BLaER1 (cell line): ENCODE results near the gene RSAD1.

ENCODE experiments used
- H3K27ac ChIP-seq: shearing (Covaris generic); formaldehyde crosslinking; 2 replicates; pipeline ENCODE4 v1.8.1; 2022
- H3K27me3 ChIP-seq: shearing (Covaris generic); formaldehyde crosslinking; 2 replicates; pipeline ENCODE4 v1.8.1; 2022
- H3K36me3 ChIP-seq: shearing (Covaris generic); formaldehyde crosslinking; 2 replicates; pipeline ENCODE4 v1.8.1; 2022
- H3K4me1 ChIP-seq: shearing (Covaris generic); formaldehyde crosslinking; 2 replicates; pipeline ENCODE4 v1.8.1; 2022
- H3K4me2 ChIP-seq: shearing (Covaris generic); formaldehyde crosslinking; 2 replicates; pipeline ENCODE4 v1.8.1; 2022
- H3K4me3 ChIP-seq: shearing (Covaris generic); formaldehyde crosslinking; 2 replicates; pipeline ENCODE4 v1.8.1; 2022
- H3K9ac ChIP-seq: shearing (Covaris generic); formaldehyde crosslinking; 2 replicates; pipeline ENCODE4 v1.8.1; 2022
- H3K9me3 ChIP-seq: shearing (Covaris generic); formaldehyde crosslinking; 2 replicates; pipeline ENCODE4 v1.8.1; 2022
- H4K20me1 ChIP-seq: shearing (Covaris generic); formaldehyde crosslinking; 2 replicates; pipeline ENCODE4 v1.8.1; 2022
- Cebpa-rat ChIP-seq: shearing (Covaris generic); IDR thresholded peaks from 2 replicates; pipeline ENCODE4 v1.8.1; 2022

RSAD1 gene

DNA sequence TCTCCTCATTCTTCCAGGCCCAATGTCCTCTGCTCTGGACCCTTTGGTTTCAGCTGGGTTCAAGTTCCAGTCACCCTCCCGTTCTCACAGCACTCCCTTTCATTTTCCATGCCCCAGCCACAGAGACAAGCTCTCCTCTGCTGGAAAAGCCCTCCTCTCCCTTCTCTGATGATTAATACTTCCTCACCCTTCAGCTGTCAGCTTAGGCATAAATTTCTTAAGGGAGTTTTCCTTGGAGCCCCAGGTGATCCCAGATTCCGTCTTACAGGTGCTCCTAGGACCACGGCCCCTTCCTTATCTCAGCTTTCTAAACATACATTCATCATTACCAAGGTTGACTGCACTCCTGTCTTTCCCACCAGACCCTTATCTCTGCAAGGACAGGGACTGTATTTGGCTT, 20.4 kb upstream of the RSAD1 start:
- Histone ChIP-seq H4K20me1 (no peaks in the 10 kb centered on the region), H3K9me3 (no peaks in the 10 kb centered on the region), H3K27me3 (no peaks in the 10 kb centered on the region), H3K4me3 (no peak overlapping the region), H3K9ac (no peak overlapping the region), H3K4me2 (peak overlapping the region; percentile 51; the same call in 1 of the 2 replicates), H3K36me3 (peaks cover 12% of the 10 kb centered on the region; the same call in 1 of the 2 replicates), H3K27ac (no peak overlapping the region), H3K4me1 (peaks cover 30% of the 10 kb centered on the region)
- TF ChIP-seq Cebpa-rat: no peak

DNA sequence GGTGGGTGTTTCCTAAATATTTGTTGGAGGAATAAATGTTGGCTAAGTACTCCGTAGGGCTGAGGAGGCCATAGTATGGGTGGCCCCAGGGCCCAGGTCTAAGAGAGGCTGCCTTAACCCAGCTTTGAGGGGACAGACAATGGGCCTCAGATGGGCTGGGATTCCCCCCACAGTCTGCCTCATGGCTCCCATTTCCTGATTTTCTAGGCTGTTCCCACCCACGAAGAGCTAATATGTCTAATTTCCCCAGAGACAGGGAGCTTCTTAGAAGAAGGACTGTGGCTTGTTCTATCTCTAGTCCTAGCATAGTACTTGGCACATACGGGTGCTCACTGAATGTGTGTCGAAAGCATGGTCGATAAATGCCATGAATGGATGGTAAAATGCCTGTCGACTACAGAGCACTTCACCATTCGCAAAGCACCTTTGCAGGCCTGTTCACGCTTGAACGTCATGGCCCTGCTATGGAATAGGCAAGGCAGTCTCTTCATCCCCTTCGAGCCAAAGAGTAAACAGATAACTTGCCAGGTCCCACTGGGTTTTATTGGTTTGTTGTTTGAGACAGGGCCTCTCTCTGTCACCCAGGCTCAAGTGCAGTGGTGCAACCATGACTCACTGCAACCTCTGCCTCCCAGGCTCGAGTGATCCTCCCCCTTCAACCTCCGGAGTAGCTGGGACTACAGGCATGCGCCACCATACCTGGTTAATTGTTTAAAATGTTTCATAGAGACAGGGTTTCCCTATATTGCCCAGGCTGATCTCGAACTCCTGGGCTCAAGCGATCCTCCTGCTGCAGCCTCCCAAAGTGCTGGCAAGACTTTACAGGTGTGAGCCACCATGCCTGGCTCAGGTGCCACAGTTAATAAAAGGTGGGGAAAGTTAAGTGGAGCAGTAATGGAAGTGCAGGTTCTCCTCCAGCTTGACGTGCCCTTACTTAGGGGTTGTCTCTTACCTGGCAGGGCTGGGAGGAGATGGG, 19.7 kb upstream of the RSAD1 start:
- H3K9ac ChIP-seq: no peak overlapping the region
- H3K4me2 ChIP-seq: peak overlapping the region; percentile 51
- H3K9me3 ChIP-seq: no peaks in the 10 kb centered on the region
- H3K36me3 ChIP-seq: peaks cover 12% of the 10 kb centered on the region; the same call in 1 of the 2 replicates
- H3K27ac ChIP-seq: no peak overlapping the region
- H3K4me3 ChIP-seq: no peak overlapping the region
- no peaks in the 10 kb centered on the region for H4K20me1 ChIP-seq
- no peak for TF ChIP-seq Cebpa-rat
- H3K4me1 ChIP-seq: peaks cover 23% of the 10 kb centered on the region
- H3K27me3 ChIP-seq: no peaks in the 10 kb centered on the region

DNA sequence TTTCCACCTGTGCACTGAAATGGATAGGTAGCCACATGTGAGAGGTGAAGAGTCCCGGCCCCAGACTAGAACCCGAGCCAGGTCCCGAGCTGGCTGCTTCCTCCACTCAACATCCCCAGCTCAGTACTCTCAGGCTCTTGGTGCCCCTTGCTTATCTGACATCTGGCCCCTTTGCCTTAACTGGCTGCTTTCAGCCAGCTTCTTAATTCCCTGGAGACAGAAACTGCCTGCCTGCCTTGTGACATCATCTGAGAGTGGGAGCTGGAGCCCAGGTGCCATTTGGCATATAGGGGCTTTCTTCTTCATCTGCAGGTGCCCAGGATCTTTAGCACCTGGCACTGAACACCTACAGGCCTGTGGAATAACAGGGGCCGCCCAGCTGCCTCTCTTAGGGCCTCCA, 18.9 kb upstream of the RSAD1 start:
- no peak for TF ChIP-seq Cebpa-rat
- H3K27me3 ChIP-seq: no peaks in the 10 kb centered on the region
- H3K9ac ChIP-seq: no peak overlapping the region
- H3K4me3 ChIP-seq: no peak overlapping the region
- peaks cover 12% of the 10 kb centered on the region; the same call in 1 of the 2 replicates for H3K36me3 ChIP-seq
- H4K20me1 ChIP-seq: no peaks in the 10 kb centered on the region
- no peaks in the 10 kb centered on the region for H3K9me3 ChIP-seq
- peaks cover 20% of the 10 kb centered on the region for H3K4me1 ChIP-seq
- peak overlapping the region; percentile 51 for H3K4me2 ChIP-seq
- H3K27ac ChIP-seq: peak overlapping the region; percentile 33; the same call in 1 of the 2 replicates

DNA sequence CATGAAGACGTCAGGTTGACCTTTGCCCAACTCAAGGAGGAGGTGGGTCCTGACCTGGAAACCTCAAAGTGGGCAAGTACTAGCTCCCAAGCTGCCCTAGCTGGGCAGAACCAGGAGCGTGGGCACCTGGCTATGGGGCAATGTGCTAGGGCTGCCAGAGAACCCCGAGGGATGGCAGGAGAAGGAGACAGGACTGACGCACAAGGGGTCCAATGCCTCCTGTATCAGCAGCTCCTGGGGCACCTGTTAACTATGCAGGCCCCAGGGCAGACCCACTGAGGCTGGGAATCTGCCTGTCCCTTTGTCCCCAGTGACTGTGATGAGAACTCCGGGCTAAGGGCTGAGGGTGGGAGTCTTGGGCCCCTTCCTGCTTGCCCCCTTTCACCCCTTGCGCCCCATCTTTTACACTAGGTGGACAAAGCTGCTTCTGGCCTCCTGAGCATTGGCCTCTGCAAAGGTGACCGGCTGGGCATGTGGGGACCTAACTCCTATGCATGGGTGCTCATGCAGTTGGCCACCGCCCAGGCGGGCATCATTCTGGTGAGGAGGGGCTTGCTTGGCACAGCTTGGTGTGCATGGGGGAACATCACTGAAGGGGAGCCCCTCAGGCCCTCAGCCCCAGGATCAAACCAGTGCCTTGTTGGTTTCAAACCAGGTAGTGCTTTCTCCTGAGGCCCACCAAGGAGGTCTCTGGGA, 17.7 kb upstream of the RSAD1 start:
- H3K4me1 ChIP-seq: peaks cover 20% of the 10 kb centered on the region
- H3K9me3 ChIP-seq: no peaks in the 10 kb centered on the region
- H3K27ac ChIP-seq: no peak overlapping the region
- no peak overlapping the region for H3K9ac ChIP-seq
- H3K4me2 ChIP-seq: no peak overlapping the region
- peaks cover 12% of the 10 kb centered on the region; the same call in 1 of the 2 replicates for H3K36me3 ChIP-seq
- no peak overlapping the region for H3K4me3 ChIP-seq
- no peaks in the 10 kb centered on the region for H3K27me3 ChIP-seq
- H4K20me1 ChIP-seq: no peaks in the 10 kb centered on the region
- TF ChIP-seq Cebpa-rat: no peak

DNA sequence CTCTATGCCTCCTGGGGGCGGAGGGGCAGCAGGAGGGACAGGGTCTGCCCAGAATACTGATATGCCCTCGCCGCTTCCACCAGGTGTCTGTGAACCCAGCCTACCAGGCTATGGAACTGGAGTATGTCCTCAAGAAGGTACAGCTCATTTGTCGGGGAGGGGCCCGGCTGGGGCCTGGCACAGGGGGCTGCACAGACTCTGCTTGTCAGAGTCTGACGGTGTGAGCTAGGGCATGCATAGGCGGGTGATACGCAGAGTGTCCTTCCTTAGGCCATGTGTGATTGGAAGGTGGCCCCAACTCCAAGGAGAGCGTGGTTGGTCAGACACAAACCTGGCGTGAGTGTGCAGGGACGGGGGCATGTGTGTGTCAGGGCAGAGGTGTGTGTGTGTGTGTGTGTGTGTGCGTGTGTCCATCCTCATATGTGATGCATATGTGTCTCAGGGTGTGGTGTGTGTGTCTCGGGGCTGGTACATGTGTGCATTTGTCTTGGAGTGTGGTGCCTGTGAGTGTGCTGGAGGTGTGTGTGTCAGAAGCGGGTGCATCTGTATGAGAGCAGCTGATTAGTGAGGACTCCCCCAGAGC, 17.0 kb upstream of the RSAD1 start:
- H3K27me3 ChIP-seq: no peaks in the 10 kb centered on the region
- H3K27ac ChIP-seq: no peak overlapping the region
- no peak for TF ChIP-seq Cebpa-rat
- H3K4me2 ChIP-seq: no peak overlapping the region
- H3K36me3 ChIP-seq: peaks cover 5% of the 10 kb centered on the region; the same call in 1 of the 2 replicates
- no peaks in the 10 kb centered on the region for H3K9me3 ChIP-seq
- H4K20me1 ChIP-seq: no peaks in the 10 kb centered on the region
- peaks cover 20% of the 10 kb centered on the region for H3K4me1 ChIP-seq
- H3K4me3 ChIP-seq: no peak overlapping the region
- H3K9ac ChIP-seq: no peak overlapping the region

DNA sequence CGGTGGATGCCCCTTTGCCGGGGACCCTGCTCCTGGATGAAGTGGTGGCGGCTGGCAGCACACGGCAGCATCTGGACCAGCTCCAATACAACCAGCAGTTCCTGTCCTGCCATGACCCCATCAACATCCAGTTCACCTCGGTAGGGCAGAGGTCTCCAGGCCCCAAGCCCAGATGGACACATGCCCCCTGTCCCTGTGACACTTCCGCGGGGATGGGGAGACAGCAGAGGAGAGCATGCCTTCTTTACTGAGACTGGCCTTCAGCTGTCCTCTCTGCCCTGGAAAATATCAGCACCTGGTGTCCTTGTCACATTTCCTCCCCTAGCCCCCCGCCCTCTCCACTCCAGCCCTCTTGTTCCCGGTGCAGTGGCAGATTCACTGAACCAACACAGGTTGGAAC, 16.2 kb upstream of the RSAD1 start:
- peaks cover 20% of the 10 kb centered on the region for H3K4me1 ChIP-seq
- H3K9ac ChIP-seq: no peak overlapping the region
- H3K9me3 ChIP-seq: no peaks in the 10 kb centered on the region
- no peak overlapping the region for H3K4me2 ChIP-seq
- no peak overlapping the region for H3K27ac ChIP-seq
- no peak overlapping the region for H3K4me3 ChIP-seq
- H3K36me3 ChIP-seq: peaks cover 5% of the 10 kb centered on the region; the same call in 1 of the 2 replicates
- H3K27me3 ChIP-seq: no peaks in the 10 kb centered on the region
- TF ChIP-seq Cebpa-rat: no peak
- H4K20me1 ChIP-seq: no peaks in the 10 kb centered on the region

DNA sequence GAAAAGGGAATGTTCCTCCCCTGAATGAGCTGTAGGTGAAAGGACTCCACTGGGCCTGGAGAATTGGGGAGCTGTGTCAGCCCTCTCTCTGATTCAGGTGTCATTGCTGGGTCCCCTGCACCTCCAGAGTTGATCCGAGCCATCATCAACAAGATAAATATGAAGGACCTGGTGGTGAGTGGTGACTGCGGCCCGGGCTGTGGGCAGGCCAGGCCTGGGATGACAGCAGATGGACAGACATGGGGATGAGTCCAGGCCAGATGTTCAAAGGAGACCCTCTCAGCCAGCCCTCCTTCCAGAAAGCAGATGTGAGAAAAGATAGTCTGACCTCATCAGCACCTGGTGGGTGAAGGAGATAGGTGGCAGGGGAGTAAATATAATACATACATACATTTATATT, 14.5 kb upstream of the RSAD1 start:
- H3K4me2 ChIP-seq: no peak overlapping the region
- H3K27me3 ChIP-seq: peaks cover 17% of the 10 kb centered on the region
- H3K27ac ChIP-seq: no peak overlapping the region
- no peaks in the 10 kb centered on the region for H4K20me1 ChIP-seq
- no peaks in the 10 kb centered on the region for H3K9me3 ChIP-seq
- H3K36me3 ChIP-seq: peaks cover 5% of the 10 kb centered on the region; the same call in 1 of the 2 replicates
- no peak overlapping the region for H3K4me3 ChIP-seq
- no peak for TF ChIP-seq Cebpa-rat
- H3K4me1 ChIP-seq: peaks cover 12% of the 10 kb centered on the region
- no peak overlapping the region for H3K9ac ChIP-seq

DNA sequence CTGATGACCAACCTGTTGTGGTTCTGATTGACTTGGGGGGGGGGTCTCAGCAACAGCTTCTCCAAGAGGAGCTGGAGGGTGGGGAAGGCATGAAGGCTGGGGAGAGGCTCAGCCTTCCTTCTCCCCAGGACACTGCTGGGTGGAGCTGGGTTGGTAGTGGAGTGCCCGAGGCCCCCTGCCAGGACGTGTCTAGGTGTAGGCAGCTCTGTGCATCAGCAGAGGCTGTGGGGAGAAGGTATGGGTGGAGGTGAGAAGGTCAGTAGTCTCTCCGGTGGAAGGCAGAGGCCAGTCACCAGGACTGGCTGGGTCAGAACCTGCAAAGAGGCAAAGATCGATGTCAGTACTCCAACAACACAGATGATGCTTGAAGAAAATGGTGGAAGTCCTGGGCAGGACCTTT, 13.9 kb upstream of the RSAD1 start:
- peaks cover 5% of the 10 kb centered on the region; the same call in 1 of the 2 replicates for H3K36me3 ChIP-seq
- no peak overlapping the region for H3K4me3 ChIP-seq
- no peak for TF ChIP-seq Cebpa-rat
- H3K4me1 ChIP-seq: peaks cover 5% of the 10 kb centered on the region
- H3K27me3 ChIP-seq: peaks cover 23% of the 10 kb centered on the region
- H3K9ac ChIP-seq: no peak overlapping the region
- H3K9me3 ChIP-seq: no peaks in the 10 kb centered on the region
- no peak overlapping the region for H3K4me2 ChIP-seq
- no peaks in the 10 kb centered on the region for H4K20me1 ChIP-seq
- no peak overlapping the region for H3K27ac ChIP-seq

DNA sequence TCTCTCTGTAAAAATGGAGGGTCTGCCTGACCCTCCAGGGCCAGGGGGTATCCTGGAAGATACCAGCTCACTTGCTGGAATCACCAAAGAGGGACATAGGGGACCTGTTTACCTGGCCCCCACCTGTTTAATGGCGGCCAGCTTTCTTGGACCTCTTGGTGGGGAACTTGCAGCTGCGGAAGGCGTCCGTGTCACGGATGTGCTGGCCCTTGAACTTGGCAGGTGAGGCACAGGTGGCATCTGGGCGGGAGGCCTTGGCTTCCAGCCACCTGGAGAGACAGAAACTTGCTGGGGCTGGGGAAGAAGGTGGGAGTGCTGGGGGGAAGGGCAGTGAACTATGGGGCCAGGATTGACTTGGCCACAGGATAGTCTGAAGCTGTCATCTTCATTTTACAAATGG, 13.5 kb upstream of the RSAD1 start:
- H3K27me3 ChIP-seq: peaks cover 27% of the 10 kb centered on the region
- no peak overlapping the region for H3K4me2 ChIP-seq
- peaks cover 1% of the 10 kb centered on the region; the same call in 1 of the 2 replicates for H3K4me1 ChIP-seq
- peaks cover 5% of the 10 kb centered on the region; the same call in 1 of the 2 replicates for H3K36me3 ChIP-seq
- no peak overlapping the region for H3K9ac ChIP-seq
- no peak overlapping the region for H3K27ac ChIP-seq
- H3K9me3 ChIP-seq: no peaks in the 10 kb centered on the region
- no peak for TF ChIP-seq Cebpa-rat
- no peak overlapping the region for H3K4me3 ChIP-seq
- H4K20me1 ChIP-seq: no peaks in the 10 kb centered on the region
